Astrocyte of the cerebellum (primary cell): Measurements from ENCODE around the gene SERPINA3.

Experiments
- DNase-seq: peaks from one replicate; pipeline ENCODE4 v3.0.0-alpha.2; 2011; ENCODE audit warnings: low read depth
- H3K4me3 ChIP-seq: 2 replicates; pipeline ENCODE4 v1.5.1; 2011; ENCODE audit warnings: mild to moderate bottlenecking, low read depth, low read length, moderate library complexity
- in situ Hi-C: cut with HindIII; loops from 2 replicates; pipeline ENCODE4 v1.10.0; 2017; ENCODE audit warnings: low sequenced_read_pairs
- TF ChIP-seq, protein P1 (sequence below): IDR thresholded peaks from 2 replicates; pipeline ENCODE4 v1.5.1; 2012; ENCODE audit warnings: low read length, low read depth, moderate library complexity, mild to moderate bottlenecking; ENCODE audit errors: missing control alignments

SERPINA3 gene

DNA sequence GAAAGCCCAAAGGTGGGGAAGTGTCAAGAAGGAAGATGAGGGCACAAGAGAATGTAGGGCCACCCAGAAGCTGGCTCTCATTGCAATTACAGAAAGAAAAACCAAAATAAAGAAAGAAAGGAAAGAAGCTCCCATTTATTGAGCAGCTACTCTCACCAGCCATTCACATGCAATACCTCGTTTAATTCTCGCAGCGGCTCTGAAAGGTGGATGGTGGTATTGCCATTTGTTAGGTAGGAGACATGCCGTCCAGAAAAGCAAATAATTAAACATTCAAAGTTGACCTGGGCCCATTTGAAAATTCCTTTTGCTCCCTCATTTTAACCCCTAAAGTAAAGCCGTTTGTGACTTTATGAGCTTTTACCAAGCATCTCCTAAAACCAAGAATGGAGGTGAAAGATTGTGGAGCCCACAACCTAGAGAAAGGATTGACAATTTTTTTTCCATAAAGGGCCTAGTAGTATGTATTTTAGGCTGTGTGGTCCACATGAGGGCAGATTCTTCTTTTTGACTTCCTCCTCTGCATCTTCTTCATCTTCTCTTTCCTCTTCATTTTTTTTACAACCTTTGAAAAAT is 5.3 kb downstream of the SERPINA3 start:
- TF ChIP-seq, protein P1, sequence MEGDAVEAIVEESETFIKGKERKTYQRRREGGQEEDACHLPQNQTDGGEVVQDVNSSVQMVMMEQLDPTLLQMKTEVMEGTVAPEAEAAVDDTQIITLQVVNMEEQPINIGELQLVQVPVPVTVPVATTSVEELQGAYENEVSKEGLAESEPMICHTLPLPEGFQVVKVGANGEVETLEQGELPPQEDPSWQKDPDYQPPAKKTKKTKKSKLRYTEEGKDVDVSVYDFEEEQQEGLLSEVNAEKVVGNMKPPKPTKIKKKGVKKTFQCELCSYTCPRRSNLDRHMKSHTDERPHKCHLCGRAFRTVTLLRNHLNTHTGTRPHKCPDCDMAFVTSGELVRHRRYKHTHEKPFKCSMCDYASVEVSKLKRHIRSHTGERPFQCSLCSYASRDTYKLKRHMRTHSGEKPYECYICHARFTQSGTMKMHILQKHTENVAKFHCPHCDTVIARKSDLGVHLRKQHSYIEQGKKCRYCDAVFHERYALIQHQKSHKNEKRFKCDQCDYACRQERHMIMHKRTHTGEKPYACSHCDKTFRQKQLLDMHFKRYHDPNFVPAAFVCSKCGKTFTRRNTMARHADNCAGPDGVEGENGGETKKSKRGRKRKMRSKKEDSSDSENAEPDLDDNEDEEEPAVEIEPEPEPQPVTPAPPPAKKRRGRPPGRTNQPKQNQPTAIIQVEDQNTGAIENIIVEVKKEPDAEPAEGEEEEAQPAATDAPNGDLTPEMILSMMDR = no peak
- no peak for DNase-seq

GRCh38 chr14:94617988-94618822 is 6.0 kb downstream of the SERPINA3 start:
- no peak for DNase-seq
- in situ Hi-C loops = no loop called here
- TF ChIP-seq, protein P1 = no peak

More for the DNA sequence above, 5.3 kb downstream of the SERPINA3 start:
- in situ Hi-C loops = no loop called here
- no peak overlapping the region for H3K4me3 ChIP-seq

DNA sequence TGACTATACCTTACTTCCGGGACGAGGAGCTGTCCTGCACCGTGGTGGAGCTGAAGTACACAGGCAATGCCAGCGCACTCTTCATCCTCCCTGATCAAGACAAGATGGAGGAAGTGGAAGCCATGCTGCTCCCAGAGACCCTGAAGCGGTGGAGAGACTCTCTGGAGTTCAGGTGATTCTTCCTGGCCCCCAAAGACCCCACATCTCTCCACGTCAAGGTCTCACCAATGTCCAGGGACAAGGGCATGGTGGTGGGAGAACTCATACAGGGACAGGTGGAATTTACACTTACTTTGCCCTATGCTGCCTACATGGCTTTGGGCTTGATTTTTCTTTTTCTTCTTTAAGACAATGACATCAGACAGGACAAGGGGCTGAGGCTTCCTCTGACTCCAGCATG is 7.1 kb downstream of the SERPINA3 start:
- TF ChIP-seq, protein P1 = no peak
- in situ Hi-C loops = no loop called here
- no peak for DNase-seq
- H3K4me3 ChIP-seq = no peak overlapping the region

More at GRCh38 chr14:94617988-94618822, 6.0 kb downstream of the SERPINA3 start:
- no peak overlapping the region for H3K4me3 ChIP-seq

DNA sequence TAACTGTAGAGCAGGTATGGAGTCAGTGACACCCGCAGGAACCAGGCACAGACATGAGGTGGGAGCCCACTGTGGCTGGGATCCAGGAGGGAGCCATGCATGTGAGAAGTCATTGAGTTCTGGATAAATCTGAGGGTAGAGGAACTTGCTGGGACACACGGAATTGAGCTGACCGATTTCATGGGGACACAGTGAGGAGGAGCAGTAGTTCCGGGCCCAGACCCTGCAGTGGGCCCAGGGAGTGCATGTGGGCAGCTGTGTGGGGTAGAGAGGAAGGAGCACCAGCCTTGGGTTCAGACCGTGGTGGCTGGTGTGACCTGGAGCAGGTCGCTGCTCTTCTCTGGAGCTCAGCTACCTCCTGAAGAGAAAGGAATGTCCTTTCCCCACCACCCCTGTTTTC is 8.4 kb downstream of the SERPINA3 start:
- H3K4me3 ChIP-seq = no peak overlapping the region
- in situ Hi-C loops = no loop called here
- DNase-seq = no peak
- TF ChIP-seq, protein P1 = no peak

DNA sequence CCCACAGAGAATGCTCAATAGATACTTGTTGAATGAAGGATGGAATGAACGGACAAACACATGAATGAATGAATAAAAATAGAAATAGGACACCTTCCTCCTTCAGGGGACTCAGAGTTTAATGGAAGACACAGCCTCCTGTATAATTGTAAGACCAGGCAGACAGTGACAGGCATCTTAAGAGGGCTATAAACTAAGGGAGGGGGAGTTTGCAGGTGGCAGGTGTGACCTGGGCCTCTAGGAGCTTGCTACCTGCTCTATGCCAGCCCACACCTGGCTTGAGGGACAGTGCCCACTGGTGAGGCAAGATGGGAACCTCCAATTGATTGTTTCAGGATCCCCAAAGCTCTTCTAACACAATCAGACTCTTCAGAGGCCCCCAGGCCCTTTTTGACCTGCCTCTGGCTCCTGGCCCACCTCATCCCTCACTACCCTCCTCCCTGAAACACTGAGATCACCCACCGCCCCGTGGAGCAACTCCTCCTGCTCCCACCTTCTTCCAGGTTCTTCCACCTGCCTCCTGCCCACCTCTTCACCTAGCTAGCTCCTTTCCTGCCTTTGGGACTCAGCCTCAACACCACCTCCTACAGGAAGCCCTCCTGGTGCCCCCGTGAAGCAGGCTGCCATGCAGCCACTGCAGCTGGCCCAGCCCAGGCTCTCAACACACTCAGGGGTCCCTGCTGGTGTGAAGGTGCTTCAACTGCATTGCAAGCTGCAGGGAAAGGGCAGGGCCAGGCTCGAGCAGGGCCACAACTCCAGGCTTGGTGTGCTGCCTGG is 9.4 kb downstream of the SERPINA3 start:
- TF ChIP-seq, protein P1 = no peak
- DNase-seq = no peak
- H3K4me3 ChIP-seq = no peak overlapping the region
- in situ Hi-C loops = no loop called here

DNA sequence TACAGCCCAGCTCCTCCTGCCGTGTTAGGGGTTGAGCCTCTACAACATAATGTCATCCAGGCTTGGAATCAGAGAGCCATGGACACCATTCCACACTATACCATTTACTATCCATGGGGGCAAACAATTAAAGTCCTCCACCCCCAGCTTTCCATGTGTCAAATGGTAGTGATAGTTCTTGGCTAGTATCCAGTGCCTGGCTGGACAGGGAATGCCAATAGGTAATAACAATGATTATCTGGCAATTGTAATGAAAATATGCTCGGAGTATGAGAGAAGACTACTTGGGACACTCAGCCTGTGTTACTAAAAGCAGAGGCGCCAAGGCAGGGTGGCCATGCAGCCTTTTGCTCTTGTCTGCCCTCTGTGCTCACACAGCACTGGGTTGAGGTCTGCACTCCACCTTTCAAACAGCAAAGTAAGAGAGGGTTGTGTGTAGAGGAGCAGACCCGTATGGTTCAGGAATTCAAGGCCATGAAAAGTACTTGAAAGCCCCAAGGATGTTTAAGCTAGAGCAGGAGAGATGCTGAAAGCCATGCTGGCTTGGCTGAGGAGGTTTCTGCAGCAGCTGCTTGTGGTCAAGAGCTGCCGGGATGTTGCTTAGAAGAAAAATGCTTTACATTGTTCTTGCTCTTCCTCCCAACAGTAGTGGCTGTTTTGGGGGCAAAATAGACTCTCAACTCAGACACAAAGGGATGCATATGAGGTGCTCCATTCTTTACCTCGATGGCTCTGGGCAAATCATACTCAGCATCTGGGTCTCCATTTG is 10.6 kb downstream of the SERPINA3 start:
- in situ Hi-C loops = no loop called here
- TF ChIP-seq, protein P1 = no peak
- no peak for DNase-seq
- H3K4me3 ChIP-seq = no peak overlapping the region
